HepG2 (cell line): ENCODE data around the gene ANKRD10. TPM values are rescaled to one million over a fixed set of nuclear protein-coding genes. Genes with fewer than 3 reads are reported as not detected.

Source experiments
- ATAC-seq: fragments of 200-7000 bp; cut with Tn5 transposase; 3 replicates; pipeline ENCODE4 v1.9.1; 2020; ENCODE audit warnings: mild to moderate bottlenecking, moderate library complexity
- BruUV-seq: library from RNA; stranded (reverse); fragments of 400-500 nt; replicated peaks from 2 replicates; lab custom pipeline; 2021; lab: Mats Ljungman, UMichigan
- CTCF ChIA-PET: fragments of 300-600 bp; formaldehyde crosslinking; extraction: SDS; loops from one replicate; lab custom pipeline; 2021; ENCODE audit warnings: low total read pairs, inconsistent platforms, low intra/inter-chr PET ratio; lab: Yijun Ruan, JAX
- POLR2A ChIA-PET: fragments of 350-600 bp; sonication (Branson Sonifier 250); formaldehyde crosslinking; loops from one replicate; lab custom pipeline; 2020; ENCODE audit warnings: antibody characterized with exemption, inconsistent platforms; lab: Yijun Ruan, JAX
- DNase-seq: peaks from one replicate; pipeline ENCODE4 v3.0.0-alpha.2; 2015; ENCODE audit warnings: low spot score
- FAIRE-seq: peaks from 3 replicates; lab custom pipeline; 2011; peaks lifted over from hg19 to GRCh38; lab: Jason Lieb, UNC
- H2AFZ ChIP-seq: one replicate; pipeline ENCODE4 v1.6.1; 2011; ENCODE audit warnings: low read length, inconsistent platforms
- H3K27ac ChIP-seq: fragments of 300-600 bp; 3 replicates; pipeline ENCODE4 v1.8.0; 2011; ENCODE audit warnings: mixed run types, mild to moderate bottlenecking, mixed read lengths, low read length, inconsistent platforms; ENCODE audit not compliant: insufficient read depth; ENCODE audit errors: extremely low read length
- H3K27me3 ChIP-seq, 2 experiments: fragments of 200-600 bp in 1 of 2; 2 replicates in 1 of 2; 3 replicates in 1 of 2; pipeline versions ENCODE4 v1.6.0 to v1.8.0; 2011; ENCODE audit warnings: low read length in 2 of 2, mild to moderate bottlenecking in 2 of 2, moderate library complexity in 2 of 2, inconsistent platforms in 1 of 2; ENCODE audit not compliant: insufficient read depth in 2 of 2, control insufficient read depth in 1 of 2
- H3K36me3 ChIP-seq, 2 experiments: fragments of 200-600 bp in 1 of 2; replicated peaks in 1 of 2; 2 replicates in 1 of 2; 3 replicates in 1 of 2; pipeline versions ENCODE4 v1.5.1 to v1.8.0; 2011; ENCODE audit warnings: low read length in 2 of 2, inconsistent platforms in 1 of 2; ENCODE audit not compliant: insufficient read depth in 2 of 2, control insufficient read depth in 1 of 2
- H3K4me1 ChIP-seq: 2 replicates; pipeline ENCODE4 v1.5.1; 2012; ENCODE audit warnings: low read length, inconsistent platforms; ENCODE audit not compliant: insufficient read depth
- H3K4me2 ChIP-seq: 2 replicates; pipeline ENCODE4 v1.6.0; 2011; ENCODE audit warnings: low read depth, low read length, inconsistent platforms
- H3K4me3 ChIP-seq, 3 experiments: fragments of 200-600 bp in 1 of 3; sonication (generic), shearing (Covaris generic) in 1 of 3; replicated peaks in 1 of 3; 2 replicates each; pipeline ENCODE4 v1.5.1; 2011 to 2016; ENCODE audit warnings: low read length in 3 of 3, inconsistent platforms in 2 of 3, low read depth in 2 of 3, mild to moderate bottlenecking in 2 of 3, control low read depth in 1 of 3, mixed read lengths in 1 of 3; ENCODE audit not compliant: insufficient read depth in 1 of 3
- H3K79me2 ChIP-seq: one replicate; pipeline ENCODE4 v1.6.1; 2011; ENCODE audit warnings: low read length, inconsistent platforms; ENCODE audit not compliant: insufficient read depth
- H3K9ac ChIP-seq: 2 replicates; pipeline ENCODE4 v1.6.0; 2011; ENCODE audit warnings: mild to moderate bottlenecking, low read depth, low read length, inconsistent platforms; ENCODE audit not compliant: insufficient read depth
- H3K9me3 ChIP-seq: 2 replicates; pipeline ENCODE4 v1.5.1; 2012; ENCODE audit warnings: mild to moderate bottlenecking, low read length
- H4K20me1 ChIP-seq: 2 replicates; pipeline ENCODE4 v1.6.0; 2011; ENCODE audit warnings: inconsistent platforms, mild to moderate bottlenecking, low read length, moderate library complexity; ENCODE audit not compliant: insufficient read depth
- GATAD1 ChIP-seq: IDR thresholded peaks from 2 replicates; pipeline ENCODE4 v1.6.1; 2016; ENCODE audit warnings: missing genetic modification reagents, missing compliant biosample characterization
- HOXA3 ChIP-seq: sonication (generic); formaldehyde crosslinking; IDR thresholded peaks from 2 replicates; pipeline ENCODE4 v1.5.0; 2020; ENCODE audit warnings: missing genetic modification reagents
- IRX3 ChIP-seq: sonication (generic); formaldehyde crosslinking; IDR thresholded peaks from 2 replicates; pipeline ENCODE4 v1.8.1; 2023; ENCODE audit warnings: mild to moderate bottlenecking, low read depth, missing genetic modification reagents, borderline replicate concordance
- MYNN ChIP-seq: sonication (generic); formaldehyde crosslinking; IDR thresholded peaks from 2 replicates; pipeline ENCODE4 v1.4.0; 2020; ENCODE audit warnings: mild to moderate bottlenecking, low read depth, missing genetic modification reagents
- NFATC3 ChIP-seq: sonication (generic); formaldehyde crosslinking; IDR thresholded peaks from 2 replicates; pipeline ENCODE4 v1.5.1; 2020; ENCODE audit warnings: mild to moderate bottlenecking, missing genetic modification reagents
- NR3C1 ChIP-seq: sonication (generic); formaldehyde crosslinking; IDR thresholded peaks from 2 replicates; pipeline ENCODE4 v1.4.0; 2020; ENCODE audit warnings: missing genetic modification reagents
- RAD21 ChIP-seq: fragments of 450-650 bp; formaldehyde crosslinking; IDR thresholded peaks from 2 replicates; pipeline ENCODE4 v1.5.0; 2020; ENCODE audit warnings: mild to moderate bottlenecking
- TIGD3 ChIP-seq: sonication (generic); formaldehyde crosslinking; IDR thresholded peaks from 2 replicates; pipeline ENCODE4 v1.5.1; 2020; ENCODE audit warnings: mild to moderate bottlenecking, missing genetic modification reagents, borderline replicate concordance
- ZNF224 ChIP-seq: sonication (generic); formaldehyde crosslinking; IDR thresholded peaks from 2 replicates; pipeline ENCODE4 v1.5.0; 2020; ENCODE audit warnings: mild to moderate bottlenecking, missing genetic modification reagents
- ZNF766 ChIP-seq: sonication (generic); formaldehyde crosslinking; IDR thresholded peaks from 2 replicates; pipeline ENCODE4 v1.5.0; 2020; ENCODE audit warnings: missing genetic modification reagents, borderline replicate concordance
- ZNF782 ChIP-seq: sonication (generic); formaldehyde crosslinking; IDR thresholded peaks from 2 replicates; pipeline ENCODE4 v1.4.0; 2020; ENCODE audit warnings: missing genetic modification reagents, mild to moderate bottlenecking, borderline replicate concordance
- ZNF83 ChIP-seq: sonication (generic); formaldehyde crosslinking; IDR thresholded peaks from 2 replicates; pipeline ENCODE4 v1.4.0; 2020; ENCODE audit warnings: missing genetic modification reagents, mild to moderate bottlenecking, borderline replicate concordance
- ZNF841 ChIP-seq: sonication (generic); formaldehyde crosslinking; IDR thresholded peaks from 2 replicates; pipeline ENCODE4 v1.8.1; 2023; ENCODE audit warnings: missing genetic modification reagents, borderline replicate concordance
- WGBS: methylation state at CpG from one replicate; pipeline ENCODE4 v1.1.6; 2017; ENCODE audit warnings: low lambda C conversion rate; 5-methylcytosine and 5-hydroxymethylcytosine counted together
- in situ Hi-C: cut with HindIII; loops from 2 replicates; pipeline ENCODE4 v1.10.0; 2017; ENCODE audit warnings: low pct_unique_long_range_greater_than_20kb; ENCODE audit not compliant: extremely low pct_ligation_motif_present
- intact Hi-C: fragments of 100-400 bp; cut with micrococcal nuclease; formaldehyde crosslinking; loops from one replicate; pipeline ENCODE4 v1.10.0; 2022; ENCODE audit not compliant: unreplicated experiment
- polyA plus RNA-seq, 8 experiments: library from polyadenylated mRNA; depleted of rRNA in 3 of 8; stranded (reverse) in 7 of 8; unstranded in 1 of 8; fragments of >200 nt; fragmentation: Illumina TruSeq in 4 of 8; extraction: Trizol in 4 of 8; gene quantifications; 2 replicates each; pipeline versions ENCODE4 v1.2.1 to v1.2.3, GENCODE V29; 2011 to 2016; ENCODE audit warnings: low read depth in 4 of 8, missing spikeins in 1 of 8, mixed read lengths in 1 of 8; ENCODE audit not compliant: insufficient read depth in 1 of 8
- total RNA-seq, 5 experiments: library from RNA; depleted of rRNA; stranded (reverse); fragments of >200 nt; fragmentation: Illumina TruSeq; extraction: Trizol; gene quantifications; 2 replicates each; pipeline ENCODE4 v1.2.3, GENCODE V29; 2016; ENCODE audit warnings: low read depth in 1 of 5
- TF ChIP-seq, protein P1 (sequence below): IDR thresholded peaks from 2 replicates; pipeline ENCODE4 v1.4.0; 2020; ENCODE audit warnings: mild to moderate bottlenecking, missing genetic modification reagents

ANKRD10 gene
- total and polyA plus RNA-seq, 2 of the 13 experiments (the other 11 are each of a cell fraction or from before 2014, with no cell fraction given) = 108 to 115 TPM

DNA sequence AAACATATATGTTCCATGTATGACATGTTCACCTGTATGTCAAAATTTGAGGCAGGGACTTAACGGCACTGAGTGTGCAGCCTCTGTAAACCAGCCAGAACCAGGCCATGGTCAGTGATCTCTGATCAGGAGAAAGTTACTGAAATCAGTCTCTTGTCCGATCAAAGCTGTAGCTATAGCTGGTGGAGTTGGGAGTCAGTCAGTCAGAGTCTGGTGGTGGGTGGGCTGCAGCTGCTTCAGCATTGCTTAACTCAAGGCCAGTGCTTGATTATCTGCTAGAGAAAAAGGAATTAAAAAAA lies 78.3 kb downstream of the ANKRD10 start:
- DNase-seq = no peak
- no peak overlapping the region for H3K9ac ChIP-seq
- POLR2A ChIA-PET = no interaction called here
- in situ Hi-C loops (no loop called here), intact Hi-C loops (no loop called here)
- FAIRE-seq = no peak
- H3K27ac ChIP-seq = no peak overlapping the region
- H2AFZ ChIP-seq = no peak overlapping the region
- no peak for ATAC-seq
- H3K36me3 ChIP-seq = no peaks in the 10 kb centered on the region
- H3K4me3 ChIP-seq = no peak overlapping the region
- no TSS peak for BruUV-seq
- CTCF ChIA-PET = no interaction called here
- WGBS = 7% methylated on average over 2 of the region's 2 CpGs
- peaks cover 1 to 32% of the 10 kb centered on the region in 2 experiments; a peak in 4 of 5 replicates for H3K27me3 ChIP-seq
- H3K4me2 ChIP-seq = no peak overlapping the region
- no peaks in the 10 kb centered on the region for H3K4me1 ChIP-seq
- no peaks in the 10 kb centered on the region for H4K20me1 ChIP-seq
- TF ChIP-seq ZNF224 (no peak), ZNF841 (CRISPR knock-in tag) (no peak), ZNF782 (no peak), GATAD1 (CRISPR knock-in tag) (no peak), NR3C1 (no peak), NFATC3 (no peak), TIGD3 (no peak), RAD21 (CRISPR knock-in tag) (no peak), ZNF83 (CRISPR knock-in tag) (no peak), ZNF766 (no peak), HOXA3 (CRISPR knock-in tag) (no peak), MYNN (CRISPR knock-in tag) (no peak), IRX3 (CRISPR knock-in tag) (no peak)
- TF ChIP-seq, protein P1, sequence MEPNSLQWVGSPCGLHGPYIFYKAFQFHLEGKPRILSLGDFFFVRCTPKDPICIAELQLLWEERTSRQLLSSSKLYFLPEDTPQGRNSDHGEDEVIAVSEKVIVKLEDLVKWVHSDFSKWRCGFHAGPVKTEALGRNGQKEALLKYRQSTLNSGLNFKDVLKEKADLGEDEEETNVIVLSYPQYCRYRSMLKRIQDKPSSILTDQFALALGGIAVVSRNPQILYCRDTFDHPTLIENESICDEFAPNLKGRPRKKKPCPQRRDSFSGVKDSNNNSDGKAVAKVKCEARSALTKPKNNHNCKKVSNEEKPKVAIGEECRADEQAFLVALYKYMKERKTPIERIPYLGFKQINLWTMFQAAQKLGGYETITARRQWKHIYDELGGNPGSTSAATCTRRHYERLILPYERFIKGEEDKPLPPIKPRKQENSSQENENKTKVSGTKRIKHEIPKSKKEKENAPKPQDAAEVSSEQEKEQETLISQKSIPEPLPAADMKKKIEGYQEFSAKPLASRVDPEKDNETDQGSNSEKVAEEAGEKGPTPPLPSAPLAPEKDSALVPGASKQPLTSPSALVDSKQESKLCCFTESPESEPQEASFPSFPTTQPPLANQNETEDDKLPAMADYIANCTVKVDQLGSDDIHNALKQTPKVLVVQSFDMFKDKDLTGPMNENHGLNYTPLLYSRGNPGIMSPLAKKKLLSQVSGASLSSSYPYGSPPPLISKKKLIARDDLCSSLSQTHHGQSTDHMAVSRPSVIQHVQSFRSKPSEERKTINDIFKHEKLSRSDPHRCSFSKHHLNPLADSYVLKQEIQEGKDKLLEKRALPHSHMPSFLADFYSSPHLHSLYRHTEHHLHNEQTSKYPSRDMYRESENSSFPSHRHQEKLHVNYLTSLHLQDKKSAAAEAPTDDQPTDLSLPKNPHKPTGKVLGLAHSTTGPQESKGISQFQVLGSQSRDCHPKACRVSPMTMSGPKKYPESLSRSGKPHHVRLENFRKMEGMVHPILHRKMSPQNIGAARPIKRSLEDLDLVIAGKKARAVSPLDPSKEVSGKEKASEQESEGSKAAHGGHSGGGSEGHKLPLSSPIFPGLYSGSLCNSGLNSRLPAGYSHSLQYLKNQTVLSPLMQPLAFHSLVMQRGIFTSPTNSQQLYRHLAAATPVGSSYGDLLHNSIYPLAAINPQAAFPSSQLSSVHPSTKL (CRISPR knock-in tag) = no peak
- no peaks in the 10 kb centered on the region for H3K79me2 ChIP-seq
- H3K9me3 ChIP-seq = no peaks in the 10 kb centered on the region
